ENCODE measurements around the gene EFEMP2. TPM values are rescaled to one million over a fixed set of nuclear protein-coding genes. Genes with fewer than 3 reads are reported as not detected.

EFEMP2 gene
- total RNA-seq, 1 experiment from 2014 or later: 26.2 TPM

- Histone ChIP-seq H2BK15ac (ENCODE audit: low read depth, low read length) (no peak within 1 kb of the TSS), H3K4me2 (ENCODE audit: insufficient read depth, insufficient read length, low read length) (peak within 1 kb of the TSS; percentile 92), H3K4me1 (ENCODE audit: insufficient read depth, low read length) (no peaks in the 10 kb centered on the region), H3K14ac (ENCODE audit: insufficient read depth, low read length) (peak within 1 kb of the TSS; percentile 83), H3K4ac (ENCODE audit: low read depth, low read length) (no peak within 1 kb of the TSS; the same call in 1 of the 2 replicates), H2BK5ac (ENCODE audit: insufficient read length, low read length) (no peak within 1 kb of the TSS), H3K23ac (ENCODE audit: insufficient read length, low read depth, low read length) (no peak within 1 kb of the TSS), H3K9ac (ENCODE audit: extremely low read depth, insufficient read length, low read length) (peak within 1 kb of the TSS; percentile 81), H4K91ac (ENCODE audit: insufficient read length, low read depth, low read length) (no peak within 1 kb of the TSS), H2BK120ac (ENCODE audit: low read depth, low read length, poor library complexity, severe bottlenecking) (peak within 1 kb of the TSS; percentile 79), H3K9me3 (ENCODE audit: control insufficient read depth, low read depth, low read length) (no peaks in the 10 kb centered on the region), H3K27me3 (ENCODE audit: insufficient read depth, low read length) (no peaks in the 10 kb centered on the region), H3K18ac (ENCODE audit: insufficient read length, low read depth, low read length) (peak within 1 kb of the TSS; percentile 73), H2AFZ (ENCODE audit: low read length) (no peak within 1 kb of the TSS), H2BK12ac (ENCODE audit: insufficient read length, low read depth, low read length) (no peak within 1 kb of the TSS), H4K20me1 (ENCODE audit: control insufficient read depth, insufficient read depth, insufficient read length) (peaks cover 2% of the 10 kb centered on the region), H3K56ac (ENCODE audit: insufficient read length, low read depth, low read length) (no peak within 1 kb of the TSS), H3K27ac (ENCODE audit: insufficient read length, low read depth, low read length) (peak within 1 kb of the TSS; percentile 54), H3T11ph (ENCODE audit: low read length) (no peak within 1 kb of the TSS), H2BK20ac (ENCODE audit: low read depth, low read length, poor library complexity, severe bottlenecking) (no peak within 1 kb of the TSS), H2AK5ac (ENCODE audit: insufficient read length, low read length) (no peak within 1 kb of the TSS), H4K5ac (ENCODE audit: insufficient read length, low read depth, low read length) (no peak within 1 kb of the TSS), H3K23me2 (ENCODE audit: insufficient read length, low read depth, low read length, poor library complexity, severe bottlenecking) (peaks cover 25% of the 10 kb centered on the region), H3K79me2 (ENCODE audit: insufficient read depth, low read length) (peaks cover 14% of the 10 kb centered on the region; the same call in 1 of the 2 replicates), H3K79me1 (ENCODE audit: insufficient read depth, low read depth, low read length, poor library complexity, severe bottlenecking) (peaks cover 3% of the 10 kb centered on the region), H4K8ac (replicated peaks; ENCODE audit: insufficient read length, low read depth, low read length) (no peak within 1 kb of the TSS)
- Mint-ChIP-seq H3K27me3 (ENCODE audit: low read depth) (no peaks in the 10 kb centered on the region), H3K36me3 (ENCODE audit: insufficient read depth in 1 of 3, low read depth in 3 of 3) (peaks cover 48 to 53% (median 51%) of the 10 kb centered on the region in 3 experiments), H3K4me1 (peaks cover 29 to 31% of the 10 kb centered on the region in 2 experiments), H3K9me3 (peaks cover 0 to 3% of the 10 kb centered on the region in 2 experiments; a peak in 2 of 5 replicates), H3K27ac (peak within 1 kb of the TSS; percentile 91 to 99 (median 97)), H3K4me3 (peak within 1 kb of the TSS; percentile 86 to 93)
- peak; percentile 99 for DNase-seq
- WGBS (ENCODE audit: extremely low coverage, insufficient read length, low lambda C conversion rate): no CpG with 5 or more reads among the region's 92 CpGs
- TF ChIP-seq, protein P1, sequence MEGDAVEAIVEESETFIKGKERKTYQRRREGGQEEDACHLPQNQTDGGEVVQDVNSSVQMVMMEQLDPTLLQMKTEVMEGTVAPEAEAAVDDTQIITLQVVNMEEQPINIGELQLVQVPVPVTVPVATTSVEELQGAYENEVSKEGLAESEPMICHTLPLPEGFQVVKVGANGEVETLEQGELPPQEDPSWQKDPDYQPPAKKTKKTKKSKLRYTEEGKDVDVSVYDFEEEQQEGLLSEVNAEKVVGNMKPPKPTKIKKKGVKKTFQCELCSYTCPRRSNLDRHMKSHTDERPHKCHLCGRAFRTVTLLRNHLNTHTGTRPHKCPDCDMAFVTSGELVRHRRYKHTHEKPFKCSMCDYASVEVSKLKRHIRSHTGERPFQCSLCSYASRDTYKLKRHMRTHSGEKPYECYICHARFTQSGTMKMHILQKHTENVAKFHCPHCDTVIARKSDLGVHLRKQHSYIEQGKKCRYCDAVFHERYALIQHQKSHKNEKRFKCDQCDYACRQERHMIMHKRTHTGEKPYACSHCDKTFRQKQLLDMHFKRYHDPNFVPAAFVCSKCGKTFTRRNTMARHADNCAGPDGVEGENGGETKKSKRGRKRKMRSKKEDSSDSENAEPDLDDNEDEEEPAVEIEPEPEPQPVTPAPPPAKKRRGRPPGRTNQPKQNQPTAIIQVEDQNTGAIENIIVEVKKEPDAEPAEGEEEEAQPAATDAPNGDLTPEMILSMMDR (conservative IDR thresholded peaks at IDR 0.05): no peak
Measured at GRCh38 chr11:65857853-65858680, 14.5 kb downstream of the EFEMP2 start, which contains the start of gene CFL1. CFL1 (minus strand) TSS chr11:65858180; CDS start chr11:65858099, 81 bp downstream.

Data from H9 (cell line).